ENCODE measurements around the gene THADA.
"Not testable (repeated sequence)": the region's sequence is repeated elsewhere in the genome, so short reads cannot be mapped to it uniquely, and the experiment has no call there.

THADA gene

GRCh38 chr2:43450617-43451016 lies 145.2 kb downstream of the THADA start:
- in situ Hi-C loops (cut with MboI; ENCODE audit: low sequenced_read_pairs) = no loop called here

GRCh38 chr2:43448822-43449110 lies 147.1 kb downstream of the THADA start:
- in situ Hi-C loops (cut with MboI; ENCODE audit: low sequenced_read_pairs) = no loop called here

GRCh38 chr2:43448011-43448821 lies 147.6 kb downstream of the THADA start:
- in situ Hi-C loops (cut with MboI; ENCODE audit: low sequenced_read_pairs) = no loop called here

GRCh38 chr2:43446755-43447154 lies 149.1 kb downstream of the THADA start:
- in situ Hi-C loops (cut with MboI; ENCODE audit: low sequenced_read_pairs) = not testable (repeated sequence)

DNA sequence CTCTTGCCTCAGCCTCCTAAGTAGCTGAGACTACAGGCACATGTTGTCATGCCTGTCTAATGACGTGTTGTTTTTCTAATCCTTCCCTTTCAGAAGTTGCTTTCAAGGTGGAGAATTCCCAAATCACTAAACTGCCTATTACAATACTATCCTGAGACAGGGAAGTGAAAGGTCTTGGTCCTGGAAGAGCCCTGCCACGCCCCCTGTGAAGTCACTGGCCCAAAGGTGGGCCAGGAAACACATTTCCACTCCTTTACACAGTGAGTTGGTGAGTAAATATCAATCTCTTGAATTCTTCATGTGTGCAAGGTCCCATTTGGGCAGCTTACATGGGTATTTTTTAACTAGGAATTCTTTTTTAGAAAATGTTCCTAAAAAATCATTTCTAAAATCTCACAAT lies 150.1 kb downstream of the THADA start:
- in situ Hi-C loops (cut with MboI; ENCODE audit: low sequenced_read_pairs) = no loop called here

- in situ Hi-C loops (cut with MboI; ENCODE audit: low sequenced_read_pairs) = no loop called here
Observed at GRCh38 chr2:43444989-43445645, 150.7 kb downstream of the THADA start.

GRCh38 chr2:43443282-43443681 lies 152.6 kb downstream of the THADA start:
- in situ Hi-C loops (cut with MboI; ENCODE audit: low sequenced_read_pairs) = no loop called here

GRCh38 chr2:43441195-43441594 lies 154.6 kb downstream of the THADA start:
- in situ Hi-C loops (cut with MboI; ENCODE audit: low sequenced_read_pairs) = no loop called here

GRCh38 chr2:43438858-43439655 lies 156.8 kb downstream of the THADA start:
- in situ Hi-C loops (cut with MboI; ENCODE audit: low sequenced_read_pairs) = no loop called here

- in situ Hi-C loops (cut with MboI; ENCODE audit: low sequenced_read_pairs) = no loop called here
Observed at GRCh38 chr2:43438342-43438741, 157.5 kb downstream of the THADA start.

- in situ Hi-C loops (cut with MboI; ENCODE audit: low sequenced_read_pairs) = no loop called here
Observed at GRCh38 chr2:43437363-43437762, 158.5 kb downstream of the THADA start.

DNA sequence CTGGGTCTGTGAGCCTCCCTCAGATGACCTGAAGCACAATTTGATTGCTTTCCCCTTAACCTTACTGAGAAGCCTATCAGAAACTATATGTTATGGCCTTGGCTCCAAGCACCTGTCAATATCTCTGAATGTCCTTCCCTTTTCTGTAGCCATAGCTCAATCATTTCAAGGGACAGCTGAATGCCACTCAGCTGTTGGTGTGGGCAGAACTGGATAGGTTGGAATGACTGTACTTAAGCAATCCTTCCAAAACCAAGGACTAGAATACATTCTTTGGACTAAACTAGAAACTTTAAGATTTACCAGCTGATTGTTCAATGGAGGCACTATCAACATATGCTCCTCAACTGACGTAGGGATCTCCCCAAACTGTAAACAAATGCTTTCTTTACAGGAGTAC lies 159.4 kb downstream of the THADA start:
- in situ Hi-C loops (cut with MboI; ENCODE audit: low sequenced_read_pairs) = no loop called here

DNA sequence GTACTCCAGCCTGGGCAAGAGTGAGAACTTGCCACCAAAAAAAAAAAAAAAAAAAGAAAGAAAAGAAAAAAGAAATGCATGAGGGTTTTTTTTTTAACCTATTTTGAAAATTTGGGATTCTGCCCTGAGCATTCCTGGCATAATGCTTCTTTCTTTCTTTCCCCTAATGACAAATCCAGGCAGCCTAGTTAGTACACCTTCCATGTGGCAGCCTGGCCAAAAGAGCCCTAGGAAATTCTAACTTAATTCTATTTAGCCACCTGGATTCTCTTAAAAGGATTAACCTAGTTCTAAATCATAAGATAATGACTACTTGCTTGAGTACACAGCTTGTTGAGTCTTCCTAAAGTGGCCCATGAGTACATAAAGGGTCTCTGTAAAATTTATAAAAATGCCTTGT lies 160.1 kb downstream of the THADA start:
- in situ Hi-C loops (cut with MboI; ENCODE audit: low sequenced_read_pairs) = no loop called here

GRCh38 chr2:43430489-43430888 lies 165.3 kb downstream of the THADA start:
- in situ Hi-C loops (cut with MboI; ENCODE audit: low sequenced_read_pairs) = no loop called here

GRCh38 chr2:43429369-43429768 lies 166.5 kb downstream of the THADA start:
- in situ Hi-C loops (cut with MboI; ENCODE audit: low sequenced_read_pairs) = no loop called here

- in situ Hi-C loops (cut with MboI; ENCODE audit: low sequenced_read_pairs) = no loop called here
Observed at GRCh38 chr2:43427032-43427424, 168.8 kb downstream of the THADA start.

GRCh38 chr2:43426305-43427031 lies 169.4 kb downstream of the THADA start:
- in situ Hi-C loops (cut with MboI; ENCODE audit: low sequenced_read_pairs) = no loop called here

DNA sequence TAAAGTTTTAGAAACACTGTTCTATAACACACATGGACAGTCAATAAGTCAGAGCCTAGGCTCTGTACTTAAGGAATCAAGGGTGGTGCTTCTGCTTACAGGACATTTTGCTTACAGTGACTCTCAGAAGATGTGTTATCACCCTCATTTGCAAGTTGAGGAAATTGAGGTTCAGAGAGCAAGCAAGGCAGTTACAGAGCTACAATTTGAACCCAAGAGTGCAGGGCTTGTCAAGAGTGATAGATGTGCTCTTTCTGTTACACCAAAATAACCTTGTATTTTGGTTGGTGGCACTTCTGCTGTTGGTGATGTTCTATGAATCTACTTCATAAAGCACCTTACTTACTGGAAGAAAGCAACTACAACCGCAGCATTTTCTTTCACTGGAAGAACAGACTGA lies 170.2 kb downstream of the THADA start:
- in situ Hi-C loops (cut with MboI; ENCODE audit: low sequenced_read_pairs) = no loop called here

DNA sequence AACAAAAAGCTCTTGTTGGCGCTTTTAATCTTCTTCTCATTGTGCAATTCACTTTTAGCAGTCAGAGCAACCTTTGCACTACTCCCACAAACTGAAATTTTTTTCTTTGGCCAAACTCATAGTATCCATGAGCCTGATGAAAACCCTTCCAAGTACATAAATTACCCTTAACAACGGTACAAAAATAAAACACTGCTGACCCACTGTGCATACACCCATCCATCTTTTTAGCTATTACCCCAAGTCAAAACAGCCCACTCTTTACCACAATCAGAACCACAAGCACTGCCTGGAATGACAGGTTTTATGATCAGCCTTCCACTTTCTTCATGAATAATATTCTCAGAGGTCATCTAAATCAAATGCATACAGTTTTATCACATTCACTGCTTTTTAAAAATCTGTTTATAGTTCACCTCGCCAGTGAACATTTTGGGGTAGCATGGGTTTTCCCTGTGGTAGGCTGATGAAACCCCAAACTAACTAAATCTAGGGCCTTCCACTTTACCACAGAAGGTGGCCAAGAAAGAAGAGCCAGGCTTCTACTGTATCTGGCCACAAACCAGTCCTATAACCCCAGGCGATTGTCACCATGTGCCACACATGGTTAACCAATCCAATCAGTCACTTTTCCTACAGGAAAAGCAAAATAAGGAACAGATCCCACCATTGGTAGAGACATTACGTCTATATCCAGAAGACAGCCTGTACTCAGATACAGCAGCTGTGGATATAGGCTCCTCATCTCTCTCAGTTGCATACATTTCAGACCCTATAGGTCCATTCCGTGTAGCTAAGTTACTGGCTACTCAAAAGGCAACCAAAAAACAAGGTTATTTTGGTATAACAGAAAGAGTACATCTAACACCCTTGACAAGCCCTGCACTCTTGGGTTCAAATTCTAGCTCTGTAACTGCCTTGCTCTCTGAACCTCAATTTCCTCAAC lies 171.3 kb downstream of the THADA start:
- in situ Hi-C loops (cut with MboI; ENCODE audit: low sequenced_read_pairs) = no loop called here

DNA sequence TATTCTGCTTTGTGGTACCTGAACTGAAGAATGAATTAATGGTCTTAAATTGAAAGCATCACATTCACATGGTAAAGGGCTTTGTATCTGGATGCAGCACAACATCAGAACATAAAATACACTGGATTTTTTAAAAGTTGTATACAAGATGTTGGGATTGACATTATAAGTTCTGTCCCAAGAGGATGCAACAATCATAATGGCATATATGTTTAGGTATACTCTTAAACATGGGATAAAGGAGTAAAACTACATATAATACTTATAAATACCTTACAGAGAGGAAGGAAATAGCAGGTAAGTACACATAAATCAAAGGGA lies 171.9 kb downstream of the THADA start:
- in situ Hi-C loops (cut with MboI; ENCODE audit: low sequenced_read_pairs) = no loop called here
